Left renal pelvis (tissue), 4 donors: ENCODE data around the gene CFTR. TPM values are rescaled to one million over a fixed set of nuclear protein-coding genes. Genes with fewer than 3 reads are reported as not detected.
"Not testable (repeated sequence)": the region's sequence is repeated elsewhere in the genome, so short reads cannot be mapped to it uniquely, and the experiment has no call there.

ENCODE experiments used
- DNase-seq, 4 donors: peaks; one replicate each; pipeline ENCODE4 v3.0.0-alpha.2; 2013; ENCODE audit warnings: low read depth in 4 of 4, low spot score in 3 of 4
- polyA plus RNA-seq, 4 donors: library from polyadenylated mRNA; unstranded; fragments of 120-200 nt; gene quantifications; one replicate each; pipeline ENCODE4 v1.2.1, GENCODE V29; 2013; ENCODE audit not compliant: insufficient read length in 4 of 4

CFTR gene
- polyA plus RNA-seq, 4 donors, result 0.82 to 9.1 (median 4.5) TPM

DNA sequence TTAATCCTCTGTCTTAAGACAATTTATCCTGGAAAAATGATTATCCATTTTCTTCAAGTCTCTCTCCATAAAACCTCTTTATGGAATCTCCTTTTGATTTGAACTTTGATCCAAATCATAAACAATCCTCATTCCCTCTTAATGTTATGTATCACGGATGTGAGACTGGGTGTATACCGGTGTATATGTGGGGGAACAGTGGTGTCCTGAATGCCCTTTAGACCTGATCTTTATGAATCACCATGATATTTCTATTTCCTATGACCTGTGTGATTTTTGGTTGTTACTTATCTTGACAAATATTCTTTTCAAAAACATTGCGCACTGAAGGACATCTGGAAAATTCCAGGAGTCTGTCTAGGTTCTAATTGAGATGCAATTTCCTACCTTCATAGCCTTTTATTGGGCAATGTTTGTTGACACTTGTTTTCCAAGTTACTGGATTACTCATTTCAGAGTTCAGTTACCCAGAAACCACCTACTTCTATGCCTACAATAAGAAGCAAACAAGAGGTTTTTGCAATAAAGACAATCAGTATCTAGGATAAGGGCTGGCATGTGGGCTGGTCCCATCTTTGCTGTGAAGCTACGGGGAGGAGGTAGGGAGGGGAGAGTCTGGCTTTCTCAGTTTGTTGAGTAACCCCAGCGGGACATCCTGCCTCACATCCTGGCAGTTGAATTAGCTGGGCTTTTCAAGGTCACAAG lies 203.0 kb downstream of the CFTR start:
- DNase-seq, result no peak

DNA sequence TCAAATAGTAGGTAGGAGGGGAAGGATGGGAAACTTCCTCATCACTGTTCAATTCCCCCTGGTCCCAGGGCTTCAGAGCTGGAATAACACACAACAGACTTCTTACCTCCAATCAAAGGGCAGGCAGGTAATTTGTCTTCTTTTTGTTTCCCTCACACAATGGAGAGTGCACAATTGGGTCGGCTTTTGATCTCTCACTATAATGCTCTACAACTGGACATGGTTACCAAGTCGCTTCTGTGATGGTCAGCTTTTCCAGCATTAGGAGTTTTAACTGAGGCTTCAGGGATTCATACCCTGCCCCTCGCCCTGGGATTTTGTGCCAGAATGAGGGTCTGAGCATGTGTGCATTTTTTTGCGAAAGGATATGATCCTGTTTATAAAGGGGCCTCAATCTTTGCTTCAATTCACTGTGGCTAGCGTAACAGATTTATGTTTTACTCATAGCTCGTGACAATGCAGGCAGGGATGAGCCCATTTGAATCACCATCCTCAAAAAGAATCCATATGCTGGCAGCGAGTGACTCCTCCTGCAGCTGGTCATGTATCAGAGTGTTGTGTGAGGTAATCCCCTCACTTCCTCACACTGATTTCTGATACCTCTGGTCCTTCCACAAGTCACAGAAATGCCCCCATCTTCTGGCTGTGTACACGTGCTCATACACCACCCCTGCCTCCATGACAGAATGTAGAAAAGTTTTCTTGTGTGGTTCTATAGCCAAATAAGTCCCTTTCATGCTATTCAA lies 203.8 kb downstream of the CFTR start:
- DNase-seq, result no peak

DNA sequence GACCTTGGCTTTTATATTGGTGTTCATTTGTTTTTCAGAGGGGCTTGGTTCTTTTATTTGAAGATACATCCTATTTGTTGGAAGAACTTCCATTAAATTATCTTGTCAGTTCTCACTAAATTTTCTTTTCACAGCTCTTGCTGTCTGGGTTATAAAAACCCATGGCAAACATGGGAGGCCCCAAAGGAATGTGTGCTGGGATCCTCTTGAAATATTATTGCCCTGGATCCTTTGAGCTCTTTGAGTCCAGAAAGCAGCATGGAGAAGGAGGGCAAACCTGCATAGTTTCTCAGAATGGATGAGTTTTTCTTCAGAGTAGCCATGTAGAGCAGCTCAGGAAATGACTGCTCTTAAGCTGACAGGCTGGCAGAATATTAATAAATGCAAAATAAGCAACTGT lies 206.0 kb downstream of the CFTR start:
- no peak for DNase-seq

DNA sequence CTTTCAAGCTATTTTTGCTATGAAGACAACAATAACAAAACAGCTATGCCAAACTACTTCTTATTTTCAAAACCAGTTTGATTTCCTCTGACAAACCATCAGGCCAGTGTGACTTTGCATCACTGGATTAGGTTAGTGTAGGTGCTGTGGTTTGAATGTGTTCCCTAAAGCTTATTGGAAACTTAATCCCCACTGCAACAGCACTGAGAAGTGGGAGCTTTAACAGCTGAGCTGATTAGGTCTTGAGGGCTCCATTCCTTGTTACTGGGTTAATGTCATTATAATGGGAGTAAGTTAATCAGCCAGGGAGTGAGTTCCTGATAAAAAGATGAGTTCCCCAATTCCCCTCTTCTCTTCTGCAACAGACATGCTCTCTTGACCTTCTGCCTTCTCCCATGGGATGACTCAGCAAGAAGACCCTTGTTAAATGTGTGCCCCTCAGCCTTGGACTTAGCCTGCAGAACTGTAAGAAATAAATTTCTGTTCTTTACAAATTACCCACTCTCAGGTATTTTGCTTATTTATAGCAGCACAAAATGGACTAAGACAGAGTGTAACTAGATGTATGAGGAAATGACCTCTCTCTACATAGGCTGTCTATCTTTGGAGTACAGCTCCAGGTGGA lies 206.6 kb downstream of the CFTR start:
- no peak for DNase-seq

GRCh38 chr7:117688126-117688525 lies 208.3 kb downstream of the CFTR start:
- no peak for DNase-seq

DNA sequence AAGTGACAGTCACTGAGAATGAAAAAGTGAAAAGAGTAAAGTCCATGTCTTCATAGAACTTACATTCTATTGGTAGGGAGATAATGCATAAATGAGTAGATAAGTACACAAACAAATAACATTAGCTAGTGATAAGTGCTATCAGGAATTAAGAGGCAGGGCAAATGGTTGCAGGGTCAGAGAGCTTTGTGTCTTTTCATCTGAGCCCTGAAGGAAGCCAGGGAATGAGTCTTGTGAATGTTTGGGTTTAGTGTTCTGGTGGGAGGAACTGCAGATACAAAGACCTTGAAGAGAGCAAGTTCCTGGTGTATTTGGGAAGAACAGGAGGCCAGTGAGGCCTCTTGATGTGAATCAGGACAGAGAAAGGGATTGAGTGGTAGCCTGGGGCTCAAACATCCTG lies 209.6 kb downstream of the CFTR start:
- no peak for DNase-seq

- DNase-seq, result no peak
Measured at GRCh38 chr7:117690147-117690546, 210.3 kb downstream of the CFTR start.

DNA sequence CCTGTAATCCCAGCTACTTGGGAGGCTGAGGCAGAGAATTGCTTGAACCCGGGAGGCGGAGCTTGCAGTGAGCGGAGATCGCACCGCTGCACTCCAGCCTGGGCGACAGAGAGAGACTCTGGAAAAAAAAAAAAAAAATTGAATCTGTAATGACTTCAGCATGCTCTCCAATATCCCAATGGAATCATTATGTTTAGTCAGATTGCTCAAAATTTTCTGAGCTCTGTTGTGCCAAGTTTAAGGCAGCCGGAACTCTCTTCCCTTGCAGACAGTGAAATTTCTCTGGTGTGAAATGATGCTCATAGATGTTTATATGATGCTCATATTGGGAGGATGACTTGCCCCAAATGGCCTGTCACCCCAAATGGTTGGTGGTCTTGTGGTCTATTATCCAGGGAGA lies 212.5 kb downstream of the CFTR start:
- DNase-seq, result no peak

DNA sequence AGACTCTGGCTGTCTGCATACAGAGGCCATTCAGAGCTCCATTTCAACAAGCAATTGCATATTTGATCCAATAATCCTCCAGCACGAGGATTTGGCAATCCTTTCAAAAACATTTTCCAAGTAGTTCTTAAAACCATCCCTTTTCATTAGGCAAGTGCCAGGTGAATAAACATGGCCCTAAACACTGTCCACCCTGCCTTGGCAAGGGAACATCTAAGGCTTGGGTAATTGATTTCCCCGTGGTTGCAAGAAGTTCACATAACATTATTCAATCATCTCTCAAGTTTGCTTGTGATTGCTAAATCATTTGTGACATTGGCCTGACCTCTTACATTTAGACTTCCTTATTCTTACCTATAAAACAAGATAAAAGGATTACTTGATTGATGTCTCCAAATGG lies 218.2 kb downstream of the CFTR start:
- DNase-seq, result no peak

DNA sequence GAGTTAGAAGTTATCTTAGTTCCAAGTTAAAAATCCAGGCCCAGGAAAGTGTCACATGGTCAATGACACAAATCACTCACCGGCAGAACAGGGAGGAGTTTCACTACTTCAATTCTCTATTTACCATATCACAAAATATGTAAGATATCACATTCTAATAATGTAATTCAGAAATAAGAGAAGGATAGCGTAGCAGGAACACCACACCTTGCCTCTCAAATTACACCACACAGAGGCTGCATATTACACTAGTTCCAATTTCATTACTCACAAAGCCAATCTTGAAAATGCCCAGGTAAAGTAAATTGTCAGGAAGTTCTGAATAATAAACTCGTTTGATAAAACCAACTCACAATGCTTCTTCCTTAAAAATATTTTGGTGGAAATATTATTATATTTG lies 224.2 kb downstream of the CFTR start:
- DNase-seq, result no peak

- no peak for DNase-seq
Measured at GRCh38 chr7:117705630-117706029, 225.8 kb downstream of the CFTR start.

GRCh38 chr7:117706210-117706609 lies 226.4 kb downstream of the CFTR start:
- no peak for DNase-seq

- no peak for DNase-seq
Measured at GRCh38 chr7:117707080-117707479, 227.3 kb downstream of the CFTR start.

GRCh38 chr7:117708173-117708572 lies 228.3 kb downstream of the CFTR start:
- DNase-seq, result not testable (repeated sequence)

GRCh38 chr7:117711556-117711955 lies 231.7 kb downstream of the CFTR start:
- DNase-seq, result no peak

GRCh38 chr7:117715784-117716445 lies 236.1 kb downstream of the CFTR start:
- peak in 2 of 4 donors; percentile 37 to 40 for DNase-seq

DNA sequence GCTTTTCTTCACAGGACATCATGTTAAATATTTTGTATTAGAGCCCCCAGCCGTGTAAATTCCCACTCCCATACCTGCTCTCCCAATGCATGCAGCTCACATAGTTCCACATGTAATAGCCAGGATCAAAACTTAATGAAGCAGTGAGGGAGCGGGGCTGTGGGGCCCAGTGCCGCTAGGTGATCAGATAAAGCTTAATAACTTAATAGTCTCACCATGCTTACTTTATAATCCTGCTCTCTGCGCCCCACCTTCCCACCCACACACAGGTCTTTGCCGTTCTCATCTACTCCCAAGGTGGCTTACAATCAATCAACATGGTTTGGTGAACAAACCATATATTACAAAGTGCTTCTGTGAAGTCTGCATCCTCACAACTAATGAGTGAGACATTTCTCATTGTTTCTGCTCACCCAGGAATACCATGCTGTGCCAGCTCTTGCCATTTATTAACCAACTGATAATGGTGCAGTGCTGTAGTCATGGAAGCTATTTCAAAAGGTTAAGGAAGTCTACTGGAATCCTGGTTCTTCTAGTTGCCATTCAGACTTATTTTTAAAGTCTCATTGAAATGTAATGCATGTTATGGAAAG lies 237.0 kb downstream of the CFTR start:
- DNase-seq, result peak in 1 of 4 donors; percentile 32

DNA sequence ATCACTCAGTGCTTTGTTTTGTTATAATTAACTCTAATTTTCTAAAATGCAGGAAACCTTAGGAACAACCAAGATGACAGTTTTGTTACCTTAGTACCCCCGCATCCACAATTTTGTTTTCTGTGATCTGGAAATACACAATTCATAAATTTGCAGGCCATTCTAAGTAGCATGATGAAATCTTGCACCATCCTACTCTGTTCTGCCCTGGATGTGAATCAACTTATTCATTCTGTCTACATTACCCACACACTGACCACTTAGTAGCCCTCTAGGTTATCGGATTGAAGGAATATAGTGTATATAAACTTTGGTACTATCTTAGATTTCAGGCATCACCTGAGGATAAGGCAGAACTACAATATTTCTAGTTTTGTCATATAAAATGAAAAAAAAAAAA lies 237.5 kb downstream of the CFTR start:
- no peak for DNase-seq
